Activated CD4-positive, alpha-beta T cell treated with anti-CD3 and anti-CD28 coated beads, Interleukin-2, amount 50 U/mL, for 48 hours (primary cell): Measurements from ENCODE around the gene OR4A5.
"Not testable (repeated sequence)": the region's sequence is repeated elsewhere in the genome, so short reads cannot be mapped to it uniquely, and the experiment has no call there.

Experiments used
- DNase-seq, 2 experiments: peaks; one replicate each; pipeline ENCODE4 v3.0.0-alpha.2; 2020

The OR4A5 gene, protein sequence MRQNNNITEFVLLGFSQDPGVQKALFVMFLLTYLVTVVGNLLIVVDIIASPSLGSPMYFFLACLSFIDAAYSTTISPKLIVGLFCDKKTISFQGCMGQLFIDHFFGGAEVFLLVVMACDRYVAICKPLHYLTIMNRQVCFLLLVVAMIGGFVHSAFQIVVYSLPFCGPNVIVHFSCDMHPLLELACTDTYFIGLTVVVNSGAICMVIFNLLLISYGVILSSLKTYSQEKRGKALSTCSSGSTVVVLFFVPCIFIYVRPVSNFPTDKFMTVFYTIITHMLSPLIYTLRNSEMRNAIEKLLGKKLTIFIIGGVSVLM

GRCh38 chr11:54706532-54706931, at the start of gene OR4A5:
OR4A5 (plus strand) TSS chr11:54706832; CDS start chr11:54706885, 53 bp downstream.
- DNase-seq, result not testable (repeated sequence)

DNA sequence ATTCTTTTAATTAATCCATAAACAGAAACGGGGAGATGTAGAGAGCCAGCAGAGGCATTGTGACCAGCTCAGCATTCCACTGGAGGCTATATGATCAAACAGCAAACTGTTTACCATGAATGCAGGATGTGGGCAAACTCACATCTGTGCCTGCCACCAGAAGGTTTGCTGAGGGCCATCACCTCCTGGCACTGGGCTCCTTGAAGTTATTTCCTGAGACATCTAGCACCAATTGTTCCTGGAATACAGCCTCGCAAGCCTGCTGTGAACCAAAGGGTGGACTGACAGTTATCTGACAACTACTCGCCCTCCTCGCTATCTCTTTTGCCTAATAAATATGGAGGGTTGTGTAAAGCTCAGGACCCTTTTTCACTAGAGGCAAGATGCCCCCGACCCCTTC, 13.5 kb downstream of the OR4A5 start:
- DNase-seq, result not testable (repeated sequence)
